Endothelial cell of umbilical vein (primary cell): Measurements from ENCODE around the gene INHBB.

Experiments used
- CTCF ChIP-seq, 2 donors: IDR thresholded peaks; 1 replicate in 1 of 2; 2 replicates in 1 of 2; pipeline ENCODE4 v1.5.1; 2011; ENCODE audit warnings: low read length in 2 of 2, mild to moderate bottlenecking in 2 of 2, moderate library complexity in 2 of 2, control low read depth in 1 of 2, inconsistent platforms in 1 of 2, low read depth in 1 of 2; ENCODE audit not compliant: insufficient read depth in 1 of 2; ENCODE audit errors: extremely low read depth in 1 of 2
- EZH2 ChIP-seq: IDR thresholded peaks from 2 replicates; pipeline ENCODE4 v1.6.1; 2012; ENCODE audit warnings: borderline replicate concordance, low read depth, mild to moderate bottlenecking, moderate library complexity, low read length, inconsistent platforms; ENCODE audit not compliant: severe bottlenecking
- GATA2 ChIP-seq: IDR thresholded peaks from 2 replicates; pipeline ENCODE4 v1.7.0; 2011; ENCODE audit warnings: low read depth, mild to moderate bottlenecking, moderate library complexity, mixed read lengths, low read length; ENCODE audit not compliant: insufficient read length, insufficient read depth
- MAX ChIP-seq: IDR thresholded peaks from 2 replicates; pipeline ENCODE4 v1.6.1; 2011; ENCODE audit not compliant: insufficient read depth, insufficient read length
- MYC ChIP-seq: IDR thresholded peaks from one replicate; pipeline ENCODE4 v1.6.1; 2011; ENCODE audit warnings: mild to moderate bottlenecking, low read depth, low read length
- POLR2A ChIP-seq: IDR thresholded peaks from 2 replicates; pipeline ENCODE4 v1.6.1; 2012; ENCODE audit warnings: low read depth, mild to moderate bottlenecking, control low read depth, low read length
- POLR2AphosphoS5 ChIP-seq: IDR thresholded peaks from 2 replicates; pipeline ENCODE4 v1.6.1; 2012; ENCODE audit warnings: low read depth, mild to moderate bottlenecking, control low read depth, low read length, moderate library complexity; ENCODE audit not compliant: insufficient read depth

GRCh38 chr2:120302301-120302700 is 43.6 kb upstream of the INHBB start:
- TF ChIP-seq CTCF (IDR thresholded peaks at IDR 0.05; ENCODE audit: extremely low read depth in 1 of 2, insufficient read depth in 1 of 2, low read depth in 1 of 2, low read length in 2 of 2) (no peak), EZH2 (no peak), GATA2 (no peak), POLR2A (no peak), POLR2AphosphoS5 (no peak), MYC (no peak), MAX (no peak)
